ENCODE data around the gene EMSY.
"Not testable (repeated sequence)": the region's sequence is repeated elsewhere in the genome, so short reads cannot be mapped to it uniquely, and the experiment has no call there.

Gene EMSY

GRCh38 chr11:76524919-76525318 is 80.1 kb downstream of the EMSY start:
- DNase-seq = no peak

- no peak for DNase-seq
Measured at GRCh38 chr11:76526878-76527277, 82.1 kb downstream of the EMSY start.

GRCh38 chr11:76542436-76542835 is 97.6 kb downstream of the EMSY start:
- DNase-seq = no peak

- no peak for DNase-seq
Measured at GRCh38 chr11:76543006-76543703, 98.3 kb downstream of the EMSY start.

GRCh38 chr11:76550781-76551180 is 106.0 kb downstream of the EMSY start:
- no peak for DNase-seq

- no peak for DNase-seq
Measured at GRCh38 chr11:76551400-76551799, 106.6 kb downstream of the EMSY start.

- DNase-seq = no peak
Measured at GRCh38 chr11:76552987-76553386, 108.2 kb downstream of the EMSY start.

GRCh38 chr11:76553554-76554476 is 109.0 kb downstream of the EMSY start:
- no peak for DNase-seq

GRCh38 chr11:76554767-76555166 is 109.9 kb downstream of the EMSY start:
- no peak for DNase-seq

- no peak for DNase-seq
Measured at GRCh38 chr11:76557466-76557865, 112.6 kb downstream of the EMSY start.

- DNase-seq = no peak
Measured at GRCh38 chr11:76558473-76558872, 113.7 kb downstream of the EMSY start.

GRCh38 chr11:76558891-76559290 is 114.1 kb downstream of the EMSY start:
- no peak for DNase-seq

GRCh38 chr11:76559346-76559745 is 114.5 kb downstream of the EMSY start:
- DNase-seq = no peak

- no peak for DNase-seq
Measured at GRCh38 chr11:76560219-76560618, 115.4 kb downstream of the EMSY start.

GRCh38 chr11:76561245-76561644 is 116.4 kb downstream of the EMSY start:
- no peak for DNase-seq

- no peak for DNase-seq
Measured at GRCh38 chr11:76562541-76562940, 117.7 kb downstream of the EMSY start.

GRCh38 chr11:76564364-76564763 is 119.5 kb downstream of the EMSY start:
- no peak for DNase-seq

GRCh38 chr11:76566811-76567210 is 122.0 kb downstream of the EMSY start:
- no peak for DNase-seq

- DNase-seq = no peak
Measured at GRCh38 chr11:76567261-76567660, 122.4 kb downstream of the EMSY start.

- DNase-seq = no peak
Measured at GRCh38 chr11:76568139-76568538, 123.3 kb downstream of the EMSY start.

GRCh38 chr11:76568621-76569020 is 123.8 kb downstream of the EMSY start:
- DNase-seq = no peak

- not testable (repeated sequence) for DNase-seq
Measured at GRCh38 chr11:76572181-76572875, 127.5 kb downstream of the EMSY start.

GRCh38 chr11:76574406-76574805 is 129.6 kb downstream of the EMSY start:
- no peak for DNase-seq

- no peak for DNase-seq
Measured at GRCh38 chr11:76574879-76575278, 130.1 kb downstream of the EMSY start.
